ENCODE data around the gene PRORP.
"Not testable (repeated sequence)": the region's sequence is repeated elsewhere in the genome, so short reads cannot be mapped to it uniquely, and the experiment has no call there.

PRORP gene

GRCh38 chr14:35121887-35122695, at the start of gene PRORP, which contains the start of gene PPP2R3C:
PRORP (plus strand) TSS chr14:35122552; CDS start chr14:35123246, 694 bp downstream.
PPP2R3C (minus strand) TSS chr14:35121990; CDS start chr14:35121959, 31 bp downstream.
- DNase-seq (ENCODE audit: low read depth) = peak; percentile 80

GRCh38 chr14:35073486-35073885, 48.9 kb upstream of the PRORP start:
- no peak for DNase-seq (ENCODE audit: low read depth)

GRCh38 chr14:35078082-35078481, 44.3 kb upstream of the PRORP start:
- DNase-seq (ENCODE audit: low read depth) = no peak

- no peak for DNase-seq (ENCODE audit: low read depth)
Observed at GRCh38 chr14:35079742-35080141, 42.6 kb upstream of the PRORP start.

- DNase-seq (ENCODE audit: low read depth) = no peak
Observed at GRCh38 chr14:35083530-35084150, 38.7 kb upstream of the PRORP start.

GRCh38 chr14:35085441-35085840, 36.9 kb upstream of the PRORP start:
- no peak for DNase-seq (ENCODE audit: low read depth)

GRCh38 chr14:35088514-35088913, 33.8 kb upstream of the PRORP start:
- no peak for DNase-seq (ENCODE audit: low read depth)

GRCh38 chr14:35094645-35095044, 27.7 kb upstream of the PRORP start:
- not testable (repeated sequence) for DNase-seq (ENCODE audit: low read depth)

- DNase-seq (ENCODE audit: low read depth) = no peak
Observed at GRCh38 chr14:35107866-35108265, 14.5 kb upstream of the PRORP start.

GRCh38 chr14:35112641-35113040, 9.7 kb upstream of the PRORP start:
- DNase-seq (ENCODE audit: low read depth) = no peak

- no peak for DNase-seq (ENCODE audit: low read depth)
Observed at GRCh38 chr14:35113308-35113950, 8.9 kb upstream of the PRORP start.

GRCh38 chr14:35114036-35114435, 8.3 kb upstream of the PRORP start:
- no peak for DNase-seq (ENCODE audit: low read depth)

- no peak for DNase-seq (ENCODE audit: low read depth)
Observed at GRCh38 chr14:35116242-35116641, 6.1 kb upstream of the PRORP start.

GRCh38 chr14:35117112-35117511, 5.2 kb upstream of the PRORP start:
- DNase-seq (ENCODE audit: low read depth) = no peak

- DNase-seq (ENCODE audit: low read depth) = no peak
Observed at GRCh38 chr14:35121026-35121886, 1.1 kb upstream of the PRORP start.

- DNase-seq (ENCODE audit: low read depth) = peak; percentile 5
Observed at GRCh38 chr14:35122696-35123387, 490 bp downstream of the PRORP start.

GRCh38 chr14:35123388-35123703, 994 bp downstream of the PRORP start:
- no peak for DNase-seq (ENCODE audit: low read depth)

- DNase-seq (ENCODE audit: low read depth) = no peak
Observed at GRCh38 chr14:35124127-35124526, 1.8 kb downstream of the PRORP start.

- no peak for DNase-seq (ENCODE audit: low read depth)
Observed at GRCh38 chr14:35133542-35134328, 11.4 kb downstream of the PRORP start.

- DNase-seq (ENCODE audit: low read depth) = no peak
Observed at GRCh38 chr14:35134329-35135123, 12.2 kb downstream of the PRORP start.
